GM21367 (cell line): ENCODE results near the gene SLC2A14.

Experiments used
- ATAC-seq: cut with Tn5 transposase; IDR thresholded peaks from one replicate; pipeline ENCODE4 v1.9.1; 2021; ENCODE audit not compliant: unreplicated experiment

Gene SLC2A14

DNA sequence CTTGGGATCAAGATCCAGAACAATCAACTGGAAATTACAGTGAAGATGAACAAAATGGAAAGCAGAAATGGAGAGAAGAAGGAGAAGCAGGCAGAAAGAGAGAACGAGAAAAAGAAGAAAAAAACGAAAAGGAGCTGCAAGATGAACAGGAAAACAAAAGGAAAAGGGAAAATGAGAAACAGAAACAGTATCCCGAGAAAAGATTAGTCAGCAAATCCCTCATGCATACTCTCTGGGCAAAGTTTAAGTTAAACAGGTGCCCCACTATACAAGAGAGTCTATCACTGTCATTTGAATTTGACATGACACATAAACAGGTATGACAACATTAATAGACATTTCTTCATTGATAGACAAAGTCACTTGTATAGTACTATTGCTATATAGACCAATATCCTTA is 102.7 kb downstream of the SLC2A14 start:
- no peak for ATAC-seq
